ENCODE measurements around the gene UBE2M.

GRCh38 chr19:58513213-58513693 is 45.2 kb downstream of the UBE2M start:
- TF ChIP-seq CTCF (conservative IDR thresholded peaks at IDR 0.05; ENCODE audit: low read length) (no peak), EZH2phosphoT487 (IDR thresholded peaks at IDR 0.05; ENCODE audit: borderline replicate concordance) (no peak)

Data from Loucy (cell line).